Activated CD8-positive, alpha-beta memory T cell treated with anti-CD3 and anti-CD28 coated beads for 4 hours (primary cell): Measurements from ENCODE around the gene DNASE1L2.
"Not testable (repeated sequence)": the region's sequence is repeated elsewhere in the genome, so short reads cannot be mapped to it uniquely, and the experiment has no call there.

ENCODE experiments used
- DNase-seq, 2 donors: peaks; one replicate each; pipeline ENCODE4 v3.0.0-alpha.2; 2020; ENCODE audit warnings: low read depth in 2 of 2

Gene DNASE1L2

GRCh38 chr16:2203119-2203688 lies 33.0 kb upstream of the DNASE1L2 start:
- DNase-seq = not testable (repeated sequence)

- DNase-seq = no peak
Observed at GRCh38 chr16:2204416-2205103, 31.7 kb upstream of the DNASE1L2 start.

GRCh38 chr16:2205104-2205966 lies 30.9 kb upstream of the DNASE1L2 start, which contains the start of gene MLST8:
MLST8 (plus strand) TSS chr16:2205454; CDS start chr16:2206086, 632 bp downstream.
- peak; percentile 80 to 83 for DNase-seq

- no peak for DNase-seq
Observed at GRCh38 chr16:2205967-2206313, 30.3 kb upstream of the DNASE1L2 start.

GRCh38 chr16:2206420-2206779 lies 29.8 kb upstream of the DNASE1L2 start:
- no peak for DNase-seq

- DNase-seq = no peak
Observed at GRCh38 chr16:2206780-2207433, 29.3 kb upstream of the DNASE1L2 start.

- DNase-seq = no peak
Observed at GRCh38 chr16:2207872-2208271, 28.4 kb upstream of the DNASE1L2 start.

- no peak for DNase-seq
Observed at GRCh38 chr16:2208308-2208707, 27.9 kb upstream of the DNASE1L2 start.

- no peak for DNase-seq
Observed at GRCh38 chr16:2208772-2209171, 27.5 kb upstream of the DNASE1L2 start.

GRCh38 chr16:2209258-2210008 lies 26.8 kb upstream of the DNASE1L2 start:
- DNase-seq = no peak

- DNase-seq = no peak
Observed at GRCh38 chr16:2210009-2210332, 26.3 kb upstream of the DNASE1L2 start.

GRCh38 chr16:2210386-2211365 lies 25.6 kb upstream of the DNASE1L2 start, which contains the start of gene BRICD5:
BRICD5 (minus strand) TSS chr16:2210863; CDS start chr16:2210833, 30 bp downstream.
- no peak for DNase-seq

GRCh38 chr16:2211923-2212347 lies 24.3 kb upstream of the DNASE1L2 start:
- no peak for DNase-seq

GRCh38 chr16:2212362-2213324 lies 23.6 kb upstream of the DNASE1L2 start:
- no peak for DNase-seq

GRCh38 chr16:2213817-2214718 lies 22.2 kb upstream of the DNASE1L2 start:
- no peak for DNase-seq

GRCh38 chr16:2214719-2214968 lies 21.6 kb upstream of the DNASE1L2 start, which contains the start of gene PGP:
PGP (minus strand) TSS chr16:2214840; CDS start chr16:2214777, 63 bp downstream.
- DNase-seq = no peak

GRCh38 chr16:2216330-2216729 lies 19.9 kb upstream of the DNASE1L2 start:
- DNase-seq = no peak

GRCh38 chr16:2223221-2223941 lies 12.9 kb upstream of the DNASE1L2 start, which contains the start of gene E4F1:
E4F1 (plus strand) TSS chr16:2223591; CDS start chr16:2223614, 23 bp downstream.
- DNase-seq = peak; percentile 96 to 99
